OCI-LY7 (cell line): Measurements from ENCODE around the gene TPP1. TPM values are rescaled to one million over a fixed set of nuclear protein-coding genes. Genes with fewer than 3 reads are reported as not detected.

ENCODE experiments used
- BruUV-seq: library from RNA; stranded (reverse); fragments of 400-500 nt; replicated peaks from 2 replicates; lab custom pipeline; 2021; lab: Mats Ljungman, UMichigan
- CTCF ChIA-PET: fragments of 300-600 bp; sonication (Branson Sonifier 250); formaldehyde crosslinking; loops from one replicate; lab custom pipeline; 2022; ENCODE audit warnings: antibody characterized with exemption; ENCODE audit not compliant: unreplicated experiment; lab: Charles Lee
- POLR2A ChIA-PET: fragments of 300-600 bp; sonication (Branson Sonifier 250); formaldehyde crosslinking; loops from one replicate; lab custom pipeline; 2022; ENCODE audit warnings: antibody characterized with exemption; lab: Charles Lee
- DNase-seq: peaks from one replicate; pipeline ENCODE4 v3.0.0-alpha.2; 2015; ENCODE audit warnings: low spot score
- H2AFZ ChIP-seq: fragments of 200-600 bp; sonication (generic), shearing (Covaris generic); 2 replicates; pipeline ENCODE4 v1.6.1; 2014; ENCODE audit warnings: mild to moderate bottlenecking, antibody characterized with exemption, low read length, moderate library complexity
- H3K27ac ChIP-seq: fragments of 200-600 bp; sonication (generic); 2 replicates; pipeline ENCODE4 v1.5.1; 2014; ENCODE audit warnings: mixed run types, low read depth, mild to moderate bottlenecking, moderate library complexity, low read length, inconsistent platforms; ENCODE audit not compliant: poor library complexity, severe bottlenecking
- H3K36me3 ChIP-seq: fragments of 200-600 bp; sonication (generic); 2 replicates; pipeline ENCODE4 v1.6.1; 2014; ENCODE audit warnings: mild to moderate bottlenecking, antibody characterized with exemption, low read length, moderate library complexity, mixed read lengths; ENCODE audit not compliant: insufficient read depth
- H3K4me1 ChIP-seq: fragments of 200-600 bp; sonication (generic); 2 replicates; pipeline ENCODE4 v1.5.1; 2014; ENCODE audit warnings: mild to moderate bottlenecking, low read length; ENCODE audit not compliant: insufficient read depth, poor library complexity, severe bottlenecking
- H3K4me2 ChIP-seq: fragments of 200-600 bp; sonication (generic); 2 replicates; pipeline ENCODE4 v1.6.1; 2014; ENCODE audit warnings: mild to moderate bottlenecking, low read length
- H3K4me3 ChIP-seq: fragments of 200-600 bp; sonication (generic); 2 replicates; pipeline ENCODE4 v1.5.1; 2014; ENCODE audit warnings: mild to moderate bottlenecking, low read depth, low read length; ENCODE audit not compliant: poor library complexity, severe bottlenecking
- H3K79me2 ChIP-seq: fragments of 200-600 bp; sonication (generic); 2 replicates; pipeline ENCODE4 v1.6.1; 2016; ENCODE audit warnings: low read depth, mild to moderate bottlenecking, low read length, moderate library complexity, mixed read lengths; ENCODE audit not compliant: insufficient read depth
- H3K9me2 ChIP-seq: fragments of 200-600 bp; sonication (generic); 2 replicates; pipeline ENCODE4 v1.6.1; 2016; ENCODE audit warnings: mild to moderate bottlenecking, low read length, mixed read lengths; ENCODE audit not compliant: insufficient read depth
- H3K9me3 ChIP-seq: fragments of 200-600 bp; sonication (generic); 2 replicates; pipeline ENCODE4 v1.6.1; 2014; ENCODE audit warnings: mild to moderate bottlenecking, mixed run types, low read length, mixed read lengths
- H4K20me1 ChIP-seq: fragments of 200-600 bp; sonication (generic); 2 replicates; pipeline ENCODE4 v1.6.1; 2014; ENCODE audit warnings: mild to moderate bottlenecking, antibody characterized with exemption, low read length, moderate library complexity, mixed read lengths; ENCODE audit not compliant: insufficient read depth
- EZH2phosphoT487 ChIP-seq: fragments of 200-600 bp; sonication (generic); IDR thresholded peaks from 2 replicates; pipeline ENCODE4 v1.6.1; 2018; ENCODE audit warnings: low read depth, borderline replicate concordance, mild to moderate bottlenecking, mixed run types, antibody characterized with exemption, low read length, moderate library complexity, mixed read lengths
- intact Hi-C: fragments of 100-400 bp; cut with micrococcal nuclease; formaldehyde crosslinking; loops from one replicate; pipeline ENCODE4 v1.10.0; 2022; ENCODE audit not compliant: unreplicated experiment
- total RNA-seq, 2 experiments: library from RNA; depleted of rRNA in 1 of 2; stranded (reverse); fragments of >200 nt in 1 of 2; shearing (Covaris generic) in 1 of 2; gene quantifications; 2 replicates each; pipeline ENCODE4 v1.2.3, GENCODE V29; 2014 to 2022
- TF ChIP-seq, protein P1 (sequence below): fragments of 200-600 bp; sonication (generic); conservative IDR thresholded peaks from 2 replicates; pipeline ENCODE4 v1.5.1; 2014; ENCODE audit warnings: mild to moderate bottlenecking, antibody characterized with exemption, low read length, moderate library complexity, mixed read lengths

The TPP1 gene
- total RNA-seq, 2 experiments from 2014 or later, result 16.6 to 41.1 TPM

DNA sequence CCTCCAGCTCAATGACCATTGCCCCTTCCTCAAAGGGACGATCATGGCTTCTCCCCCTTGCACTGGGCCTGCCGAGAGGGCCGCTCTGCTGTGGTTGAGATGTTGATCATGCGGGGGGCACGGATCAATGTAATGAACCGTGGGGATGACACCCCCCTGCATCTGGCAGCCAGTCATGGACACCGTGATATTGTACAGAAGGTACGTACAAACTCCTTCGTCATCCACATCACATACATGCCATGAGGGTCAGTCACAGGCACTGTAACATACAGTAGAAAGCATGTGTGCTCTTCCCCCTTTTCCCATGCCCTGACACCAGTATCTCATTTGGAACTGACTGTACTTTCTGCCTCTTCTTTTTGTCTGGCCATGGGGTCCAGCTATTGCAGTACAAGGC is 11.2 kb downstream of the TPP1 start:
- Histone ChIP-seq H3K4me2 (no peak overlapping the region), H4K20me1 (peaks cover 15% of the 10 kb centered on the region), H2AFZ (no peak overlapping the region), H3K9me3 (no peaks in the 10 kb centered on the region), H3K9me2 (no peaks in the 10 kb centered on the region), H3K4me3 (no peak overlapping the region), H3K79me2 (peaks cover 48% of the 10 kb centered on the region), H3K4me1 (peaks cover 53% of the 10 kb centered on the region), H3K36me3 (peaks cover 55% of the 10 kb centered on the region), H3K27ac (no peak overlapping the region)
- intact Hi-C loops, result no loop called here
- no peak for TF ChIP-seq EZH2phosphoT487
- TF ChIP-seq, protein P1, sequence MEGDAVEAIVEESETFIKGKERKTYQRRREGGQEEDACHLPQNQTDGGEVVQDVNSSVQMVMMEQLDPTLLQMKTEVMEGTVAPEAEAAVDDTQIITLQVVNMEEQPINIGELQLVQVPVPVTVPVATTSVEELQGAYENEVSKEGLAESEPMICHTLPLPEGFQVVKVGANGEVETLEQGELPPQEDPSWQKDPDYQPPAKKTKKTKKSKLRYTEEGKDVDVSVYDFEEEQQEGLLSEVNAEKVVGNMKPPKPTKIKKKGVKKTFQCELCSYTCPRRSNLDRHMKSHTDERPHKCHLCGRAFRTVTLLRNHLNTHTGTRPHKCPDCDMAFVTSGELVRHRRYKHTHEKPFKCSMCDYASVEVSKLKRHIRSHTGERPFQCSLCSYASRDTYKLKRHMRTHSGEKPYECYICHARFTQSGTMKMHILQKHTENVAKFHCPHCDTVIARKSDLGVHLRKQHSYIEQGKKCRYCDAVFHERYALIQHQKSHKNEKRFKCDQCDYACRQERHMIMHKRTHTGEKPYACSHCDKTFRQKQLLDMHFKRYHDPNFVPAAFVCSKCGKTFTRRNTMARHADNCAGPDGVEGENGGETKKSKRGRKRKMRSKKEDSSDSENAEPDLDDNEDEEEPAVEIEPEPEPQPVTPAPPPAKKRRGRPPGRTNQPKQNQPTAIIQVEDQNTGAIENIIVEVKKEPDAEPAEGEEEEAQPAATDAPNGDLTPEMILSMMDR, result no peak
- DNase-seq, result no peak
- CTCF ChIA-PET, result no interaction called here
- POLR2A ChIA-PET, result interaction anchor here (1.3 to 2.2 kb wide), 2 partner anchors 10 to 15 kb away, joined by 3 to 4 read pairs; no protein-coding TSS in a partner anchor
- no TSS peak for BruUV-seq

DNA sequence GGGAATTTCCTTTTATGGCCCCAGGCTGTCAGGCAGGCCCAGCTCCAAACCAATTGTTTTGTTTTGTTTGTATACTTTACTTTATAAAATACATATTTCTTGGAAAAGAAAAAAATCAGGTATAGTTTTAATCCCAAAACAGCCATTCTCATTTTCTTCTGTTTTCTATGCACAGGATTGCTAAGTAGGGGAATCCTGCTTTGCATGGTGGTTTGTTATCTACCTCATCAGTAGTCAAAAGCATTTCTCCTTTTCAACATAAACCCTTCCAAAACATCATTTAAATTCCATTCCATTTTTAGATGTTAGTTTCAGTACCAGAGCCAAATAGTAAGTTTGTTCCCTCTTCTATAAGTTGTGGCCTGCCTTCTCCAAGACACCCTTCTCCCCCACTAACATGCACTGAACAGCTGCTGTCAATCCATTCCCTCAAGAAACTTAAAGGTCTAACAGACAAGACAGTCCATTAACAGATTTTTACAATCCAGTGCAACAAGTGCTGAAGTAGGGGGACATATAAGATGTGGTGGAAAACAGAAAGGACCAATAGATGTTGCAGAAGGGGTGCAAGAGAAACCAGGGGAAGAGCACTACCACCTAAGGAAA is 11.9 kb downstream of the TPP1 start:
- peaks cover 22% of the 10 kb centered on the region for H4K20me1 ChIP-seq
- H3K4me1 ChIP-seq, result peaks cover 51% of the 10 kb centered on the region
- H3K4me3 ChIP-seq, result peak overlapping the region; percentile 39
- no peak for TF ChIP-seq EZH2phosphoT487
- TF ChIP-seq, protein P1, result no peak
- H3K4me2 ChIP-seq, result peak overlapping the region; percentile 86
- DNase-seq, result no peak
- ChIA-PET CTCF (no interaction called here), POLR2A (interaction anchor here (0.6 to 2.2 kb wide), 5 partner anchors 11 to 76 kb away, joined by 3 to 4 read pairs (median 4); partner anchors contain the start of gene MRPL17)
- H3K79me2 ChIP-seq, result peaks cover 55% of the 10 kb centered on the region
- no TSS peak for BruUV-seq
- intact Hi-C loops, result no loop called here
- peak overlapping the region; percentile 47 for H3K27ac ChIP-seq
- H3K9me3 ChIP-seq, result no peaks in the 10 kb centered on the region
- no peaks in the 10 kb centered on the region for H3K9me2 ChIP-seq
- peaks cover 55% of the 10 kb centered on the region for H3K36me3 ChIP-seq
- no peak overlapping the region for H2AFZ ChIP-seq
